ENCODE data around the gene LIMCH1.

The LIMCH1 gene

GRCh38 chr4:41610474-41610873 lies 72.5 kb downstream of the LIMCH1 start:
- no peak for TF ChIP-seq SPI1 (IDR thresholded peaks at IDR 0.05; ENCODE audit: low read depth, low read length)
- TF ChIP-seq POU2F2 (IDR thresholded peaks at IDR 0.05; ENCODE audit: low read depth, low read length): no peak
- TF ChIP-seq POLR2A (IDR thresholded peaks at IDR 0.05; ENCODE audit: low read depth, low read length): no peak
- FAIRE-seq (no peak), DNase-seq (ENCODE audit: insufficient read length, low spot score) (no peak)

- no peak for FAIRE-seq
- DNase-seq (ENCODE audit: insufficient read length, low spot score): no peak
- no peak for TF ChIP-seq POLR2A (IDR thresholded peaks at IDR 0.05; ENCODE audit: low read depth, low read length)
- no peak for TF ChIP-seq POLR2AphosphoS5 (IDR thresholded peaks at IDR 0.05; ENCODE audit: low read depth, low read length)
- no peak for TF ChIP-seq POU2F2 (IDR thresholded peaks at IDR 0.05; ENCODE audit: low read depth, low read length)
- TF ChIP-seq PAX5 (IDR thresholded peaks at IDR 0.05; ENCODE audit: insufficient read depth, low read length, severe bottlenecking): no peak
- no peak for TF ChIP-seq SPI1 (IDR thresholded peaks at IDR 0.05; ENCODE audit: low read depth, low read length)
- no peak for TF ChIP-seq TAF1 (IDR thresholded peaks at IDR 0.05; ENCODE audit: low read depth, low read length)
Measured at GRCh38 chr4:41611124-41611838, 73.3 kb downstream of the LIMCH1 start.

GRCh38 chr4:41611881-41612871 lies 74.2 kb downstream of the LIMCH1 start:
- no peak for DNase-seq (ENCODE audit: insufficient read length, low spot score)
- no peak for FAIRE-seq
- TF ChIP-seq POLR2A (IDR thresholded peaks at IDR 0.05; ENCODE audit: low read depth, low read length) (no peak), SPI1 (IDR thresholded peaks at IDR 0.05; ENCODE audit: low read depth, low read length) (no peak)

- FAIRE-seq (no peak), DNase-seq (ENCODE audit: insufficient read length, low spot score) (no peak)
- TF ChIP-seq PAX5 (IDR thresholded peaks at IDR 0.05; ENCODE audit: insufficient read depth, low read length, severe bottlenecking): no peak
- TF ChIP-seq POLR2A (IDR thresholded peaks at IDR 0.05; ENCODE audit: low read depth, low read length): no peak
- no peak for TF ChIP-seq POLR2AphosphoS5 (IDR thresholded peaks at IDR 0.05; ENCODE audit: low read depth, low read length)
- no peak for TF ChIP-seq SPI1 (IDR thresholded peaks at IDR 0.05; ENCODE audit: low read depth, low read length)
- no peak for TF ChIP-seq POU2F2 (IDR thresholded peaks at IDR 0.05; ENCODE audit: low read depth, low read length)
- no peak for TF ChIP-seq TAF1 (IDR thresholded peaks at IDR 0.05; ENCODE audit: low read depth, low read length)
Measured at GRCh38 chr4:41613386-41613785, 75.4 kb downstream of the LIMCH1 start.

GRCh38 chr4:41613821-41614220 lies 75.9 kb downstream of the LIMCH1 start:
- no peak for FAIRE-seq
- no peak for DNase-seq (ENCODE audit: insufficient read length, low spot score)
- TF ChIP-seq POU2F2 (IDR thresholded peaks at IDR 0.05; ENCODE audit: low read depth, low read length): no peak
- no peak for TF ChIP-seq SPI1 (IDR thresholded peaks at IDR 0.05; ENCODE audit: low read depth, low read length)
- TF ChIP-seq POLR2AphosphoS5 (IDR thresholded peaks at IDR 0.05; ENCODE audit: low read depth, low read length): no peak
- TF ChIP-seq POLR2A (IDR thresholded peaks at IDR 0.05; ENCODE audit: low read depth, low read length): no peak

- DNase-seq (ENCODE audit: insufficient read length, low spot score) (no peak), FAIRE-seq (no peak)
- TF ChIP-seq POU2F2 (IDR thresholded peaks at IDR 0.05; ENCODE audit: low read depth, low read length): no peak
- TF ChIP-seq SPI1 (IDR thresholded peaks at IDR 0.05; ENCODE audit: low read depth, low read length): no peak
- TF ChIP-seq TAF1 (IDR thresholded peaks at IDR 0.05; ENCODE audit: low read depth, low read length): no peak
- TF ChIP-seq POLR2AphosphoS5 (IDR thresholded peaks at IDR 0.05; ENCODE audit: low read depth, low read length): no peak
- TF ChIP-seq PAX5 (IDR thresholded peaks at IDR 0.05; ENCODE audit: insufficient read depth, low read length, severe bottlenecking): no peak
- TF ChIP-seq POLR2A (IDR thresholded peaks at IDR 0.05; ENCODE audit: low read depth, low read length): no peak
Measured at GRCh38 chr4:41614519-41614918, 76.6 kb downstream of the LIMCH1 start.

GRCh38 chr4:41619161-41619560 lies 81.2 kb downstream of the LIMCH1 start:
- TF ChIP-seq SPI1 (IDR thresholded peaks at IDR 0.05; ENCODE audit: low read depth, low read length) (no peak), POU2F2 (IDR thresholded peaks at IDR 0.05; ENCODE audit: low read depth, low read length) (no peak), POLR2AphosphoS5 (IDR thresholded peaks at IDR 0.05; ENCODE audit: low read depth, low read length) (no peak), TAF1 (IDR thresholded peaks at IDR 0.05; ENCODE audit: low read depth, low read length) (no peak), PAX5 (IDR thresholded peaks at IDR 0.05; ENCODE audit: insufficient read depth, low read length, severe bottlenecking) (no peak), POLR2A (IDR thresholded peaks at IDR 0.05; ENCODE audit: low read depth, low read length) (no peak)
- FAIRE-seq (no peak), DNase-seq (ENCODE audit: insufficient read length, low spot score) (no peak)

- no peak for DNase-seq (ENCODE audit: insufficient read length, low spot score)
- FAIRE-seq: no peak
- TF ChIP-seq TAF1 (IDR thresholded peaks at IDR 0.05; ENCODE audit: low read depth, low read length) (no peak), POLR2A (IDR thresholded peaks at IDR 0.05; ENCODE audit: low read depth, low read length) (no peak), POLR2AphosphoS5 (IDR thresholded peaks at IDR 0.05; ENCODE audit: low read depth, low read length) (no peak), POU2F2 (IDR thresholded peaks at IDR 0.05; ENCODE audit: low read depth, low read length) (no peak), PAX5 (IDR thresholded peaks at IDR 0.05; ENCODE audit: insufficient read depth, low read length, severe bottlenecking) (no peak), SPI1 (IDR thresholded peaks at IDR 0.05; ENCODE audit: low read depth, low read length) (no peak)
Measured at GRCh38 chr4:41620594-41621256, 82.8 kb downstream of the LIMCH1 start.

GRCh38 chr4:41622787-41623186 lies 84.8 kb downstream of the LIMCH1 start:
- FAIRE-seq (no peak), DNase-seq (ENCODE audit: insufficient read length, low spot score) (no peak)
- TF ChIP-seq POLR2AphosphoS5 (IDR thresholded peaks at IDR 0.05; ENCODE audit: low read depth, low read length) (no peak), POLR2A (IDR thresholded peaks at IDR 0.05; ENCODE audit: low read depth, low read length) (no peak)

All from GM12891 (cell line).